Esophagus squamous epithelium (tissue), 4 donors: Measurements from ENCODE around the gene FAM78A.

Experiments used
- CTCF ChIP-seq, 6 experiments: fragments of 450-650 bp in 4 of 6; fragments of 200-600 bp in 2 of 6; sonication (generic) in 2 of 6; IDR thresholded peaks; one replicate each; pipeline ENCODE4 v1.5.1; 2016 to 2019; ENCODE audit warnings: antibody characterized with exemption in 6 of 6, mild to moderate bottlenecking in 4 of 6, moderate library complexity in 4 of 6
- POLR2A ChIP-seq, 4 donors: fragments of 450-650 bp; IDR thresholded peaks; one replicate each; pipeline ENCODE4 v1.6.1; 2017; ENCODE audit warnings: antibody characterized with exemption in 4 of 4, mild to moderate bottlenecking in 4 of 4, moderate library complexity in 3 of 4

GRCh38 chr9:131290036-131290766, 13.9 kb upstream of the FAM78A start:
- TF ChIP-seq CTCF (IDR thresholded peaks at IDR 0.05) (no peak), POLR2A (IDR thresholded peaks at IDR 0.05) (no peak)
